Activated gamma-delta T cell treated with Interleukin-2 at 50 U/mL for 16 hours (primary cell): Measurements from ENCODE around the gene NSA2.
"Not testable (repeated sequence)": the region's sequence is repeated elsewhere in the genome, so short reads cannot be mapped to it uniquely, and the experiment has no call there.

ENCODE experiments used
- DNase-seq: peaks from one replicate; pipeline ENCODE4 v3.0.0-alpha.2; 2020

The NSA2 gene

DNA sequence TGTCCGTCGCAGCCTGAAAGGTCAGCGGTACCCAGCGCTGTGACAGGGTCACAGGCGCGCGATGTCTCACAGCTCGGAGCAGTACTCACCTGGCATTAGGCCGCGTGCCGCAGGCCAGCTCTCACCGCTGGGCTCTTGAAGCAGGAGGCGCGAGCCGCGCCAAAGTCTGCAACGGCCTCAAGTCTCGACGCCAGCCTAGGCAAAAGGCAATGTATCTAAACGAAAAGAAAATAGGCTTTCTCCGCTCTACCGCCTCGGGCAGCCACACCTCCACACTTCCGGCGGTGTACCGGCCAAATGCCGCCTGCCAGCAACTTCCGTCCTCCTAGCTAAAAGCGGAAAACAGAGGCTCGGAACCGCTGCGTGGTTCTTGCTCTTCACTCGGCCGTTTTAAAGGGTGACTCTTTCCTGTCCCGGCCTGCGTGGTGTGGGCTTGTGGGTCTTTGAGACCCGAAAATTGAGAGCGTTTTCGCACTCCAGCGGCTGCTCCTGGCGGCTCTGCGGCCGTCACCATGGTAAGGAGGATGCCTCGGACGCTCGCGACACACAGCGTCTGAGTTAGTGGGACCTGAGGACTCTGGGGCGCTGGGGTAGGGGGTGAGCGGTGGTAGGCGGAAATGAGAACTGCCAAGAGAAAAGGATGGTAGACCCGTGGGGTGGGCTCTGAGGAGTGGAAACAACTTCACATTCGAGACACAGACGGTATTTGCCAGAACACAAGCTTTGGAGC is at the start of gene NSA2, which contains the start of gene GFM2:
NSA2 (plus strand) TSS at position 401 of the 730 bp plus-strand sequence; CDS start at position 513, 112 bp downstream.
GFM2 (minus strand) TSS at position 269 of the 730 bp plus-strand sequence. CDS start 3,375 bp downstream, outside the sequence.
- peak; percentile 92 for DNase-seq

DNA sequence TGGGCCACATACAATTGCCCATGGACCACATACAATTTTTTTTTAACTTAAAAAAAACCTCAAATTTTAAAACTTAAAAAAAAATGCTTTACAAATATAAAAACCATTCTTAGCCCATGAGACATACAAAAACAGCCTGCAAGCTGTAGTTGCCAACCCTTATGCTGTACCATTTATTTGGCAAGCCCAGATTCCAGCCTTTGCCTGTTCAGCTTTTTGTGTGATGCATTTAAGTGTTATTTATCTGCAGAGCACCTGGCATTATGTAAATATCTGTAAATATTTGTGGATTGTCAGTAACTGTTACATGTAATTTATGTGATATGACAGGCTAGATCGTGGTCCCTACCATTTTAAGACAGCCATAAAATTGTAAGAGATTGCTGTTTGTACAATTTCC is 49.5 kb upstream of the NSA2 start:
- no peak for DNase-seq

GRCh38 chr5:74722271-74722670 is 44.8 kb upstream of the NSA2 start:
- DNase-seq, result no peak

DNA sequence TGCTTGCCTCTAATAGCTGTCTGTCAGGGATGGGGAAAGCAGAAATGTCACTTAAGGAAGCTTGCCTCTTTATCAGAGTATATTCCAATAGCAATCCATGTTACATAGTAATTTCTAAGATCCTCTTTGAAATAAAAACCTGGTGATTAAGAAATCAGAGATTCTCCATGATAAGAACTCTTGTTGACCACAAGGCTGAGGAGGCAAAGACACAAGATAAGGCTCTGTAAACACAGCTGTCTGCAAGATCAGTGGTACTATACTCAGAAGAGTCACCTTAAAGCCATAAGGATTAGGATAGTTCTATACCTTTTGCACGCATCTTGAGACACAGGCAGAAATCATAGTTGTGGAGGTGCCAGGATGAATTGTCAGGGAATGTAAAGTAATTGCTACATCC is 41.7 kb upstream of the NSA2 start:
- no peak for DNase-seq

DNA sequence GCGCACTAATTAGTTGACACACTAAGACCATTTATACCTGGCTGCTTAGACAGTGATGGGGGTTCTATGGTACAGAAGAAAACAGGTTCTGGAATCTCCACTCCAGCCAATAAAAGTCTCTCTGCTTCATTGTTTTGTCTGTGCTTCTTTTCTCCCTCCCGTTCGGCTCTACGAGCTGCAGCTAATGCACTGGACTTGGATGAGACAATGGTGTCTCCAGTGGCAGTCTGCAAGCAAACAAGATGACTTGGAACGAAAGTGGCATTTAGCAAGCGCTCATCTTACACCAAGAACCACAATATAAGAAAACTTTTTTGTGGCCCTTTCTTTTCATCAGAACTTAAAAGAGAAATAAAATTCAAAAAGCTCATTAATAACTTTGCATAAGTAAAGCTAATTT is 30.3 kb upstream of the NSA2 start:
- no peak for DNase-seq

- DNase-seq, result no peak
Observed at GRCh38 chr5:74738406-74738805, 28.6 kb upstream of the NSA2 start.

DNA sequence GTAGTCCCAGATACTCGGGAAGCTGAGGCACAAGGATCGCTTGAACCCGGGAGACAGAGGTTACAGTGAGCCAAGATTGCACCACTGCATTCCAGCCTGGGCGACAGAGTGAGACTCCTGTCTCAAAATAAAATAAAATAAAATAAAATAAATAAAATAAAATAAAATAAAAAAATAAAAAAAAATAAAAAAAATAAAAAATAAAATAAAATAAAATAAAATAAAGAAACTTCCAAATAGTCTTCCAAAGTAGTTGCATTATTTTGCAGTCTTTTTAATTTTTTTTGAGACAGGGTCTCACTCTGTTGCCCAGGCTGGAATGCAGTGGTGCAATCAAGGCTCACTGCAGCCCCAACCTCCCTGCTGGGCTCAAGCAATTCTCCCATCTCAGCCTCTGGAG is 18.3 kb upstream of the NSA2 start:
- not testable (repeated sequence) for DNase-seq

DNA sequence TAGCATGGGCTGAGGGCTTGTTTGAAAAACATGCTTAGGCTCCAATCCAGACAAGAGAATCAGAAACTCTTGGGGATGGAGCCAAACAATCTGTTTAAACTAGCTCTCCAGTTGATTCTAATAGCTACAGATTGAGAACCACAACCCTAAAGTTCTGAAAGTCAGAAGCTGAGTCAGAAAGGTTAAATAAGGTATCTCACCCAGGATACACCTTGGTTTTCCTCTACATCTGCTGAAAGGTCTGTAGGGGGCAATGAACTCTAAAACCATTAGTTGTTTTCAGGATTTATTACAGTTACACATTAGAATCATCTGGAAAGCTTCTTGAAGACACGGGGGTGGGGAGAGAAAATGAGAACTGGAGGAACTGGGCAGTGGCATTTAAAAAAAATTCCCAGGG is 5.8 kb upstream of the NSA2 start:
- DNase-seq, result no peak

GRCh38 chr5:74762599-74762998 is 4.5 kb upstream of the NSA2 start:
- DNase-seq, result no peak

DNA sequence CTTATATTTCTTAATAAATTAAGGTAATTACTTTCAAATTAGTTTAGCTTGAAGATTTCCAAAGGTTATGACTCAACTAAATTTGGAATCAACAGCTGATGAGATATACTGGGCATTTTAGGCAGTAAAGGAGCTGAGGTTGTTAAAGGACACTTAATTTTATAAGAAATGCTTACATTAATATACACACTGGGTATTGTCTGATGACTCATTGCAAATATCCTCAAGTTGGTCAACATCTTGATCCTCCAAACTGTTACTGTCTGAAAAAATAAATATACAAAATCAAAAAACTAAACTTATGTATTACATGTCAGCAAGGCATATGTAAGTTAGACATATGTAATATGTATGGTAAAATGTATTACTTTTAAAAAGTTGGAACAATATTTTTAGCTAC is 3.5 kb upstream of the NSA2 start:
- no peak for DNase-seq

GRCh38 chr5:74765201-74765600 is 1.8 kb upstream of the NSA2 start:
- DNase-seq, result no peak

DNA sequence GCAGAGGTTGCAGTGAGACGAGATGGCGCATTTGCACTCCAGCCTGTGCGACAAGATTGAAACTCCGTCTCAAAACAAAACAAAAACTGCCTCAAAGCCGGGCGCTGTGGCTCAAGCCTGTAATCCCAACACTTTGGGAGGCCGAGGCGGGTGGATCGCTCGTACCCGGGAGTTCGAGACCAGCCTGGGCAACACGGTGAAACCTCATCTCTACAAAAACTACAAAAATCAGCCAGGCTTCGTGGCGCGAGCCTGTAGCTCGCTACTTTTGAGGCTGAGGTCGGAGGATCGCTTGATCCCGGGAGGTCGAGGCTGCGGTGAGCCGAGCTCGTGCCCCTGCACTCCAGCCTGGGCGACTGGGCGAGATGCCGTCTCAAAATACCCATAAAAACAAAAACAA is 1.1 kb upstream of the NSA2 start:
- DNase-seq, result no peak

GRCh38 chr5:74766418-74766848 is 616 bp upstream of the NSA2 start:
- DNase-seq, result peak; percentile 12

GRCh38 chr5:74767579-74767913 is 497 bp downstream of the NSA2 start:
- no peak for DNase-seq

- no peak for DNase-seq
Observed at GRCh38 chr5:74772359-74772758, 5.3 kb downstream of the NSA2 start.

DNA sequence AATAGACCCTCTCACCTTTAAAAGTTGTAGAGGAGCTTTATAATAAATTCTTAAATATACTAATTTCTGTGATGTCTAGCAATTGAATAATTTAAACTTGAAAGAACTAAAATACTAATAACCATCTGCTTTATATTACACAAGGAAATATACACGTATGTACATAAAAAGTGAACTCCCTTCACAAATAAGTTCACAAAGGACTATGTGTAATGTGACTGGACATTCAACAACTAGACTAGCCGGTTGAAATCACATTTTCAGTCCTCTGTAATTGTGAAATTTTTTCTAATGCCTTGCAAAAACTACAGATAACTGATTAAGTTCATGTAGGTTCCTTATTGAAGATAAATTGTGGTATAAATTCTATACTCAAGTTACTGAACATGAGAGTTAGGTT is 11.6 kb downstream of the NSA2 start:
- DNase-seq, result no peak

- no peak for DNase-seq
Observed at GRCh38 chr5:74786851-74787250, 19.8 kb downstream of the NSA2 start.

DNA sequence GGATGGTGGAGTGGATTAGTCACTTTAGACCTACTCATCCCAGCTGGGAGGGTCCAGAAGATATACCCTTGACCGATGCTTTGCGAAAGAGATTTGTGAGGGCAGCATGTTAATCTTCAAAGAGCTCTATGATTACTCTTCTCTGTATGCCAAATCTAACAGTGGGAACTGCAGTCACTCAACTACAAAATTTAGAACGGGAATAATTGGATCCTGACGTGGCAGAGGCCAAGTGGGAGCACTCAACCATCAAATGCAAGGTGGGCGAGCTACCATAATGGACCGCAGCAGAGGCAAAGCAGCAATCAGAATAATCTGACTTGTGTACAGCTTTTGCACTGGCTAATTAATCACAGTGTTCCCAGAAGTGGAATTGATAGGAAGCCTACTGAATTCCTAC is 20.4 kb downstream of the NSA2 start:
- DNase-seq, result no peak

- not testable (repeated sequence) for DNase-seq
Observed at GRCh38 chr5:74791669-74792068, 24.6 kb downstream of the NSA2 start.

DNA sequence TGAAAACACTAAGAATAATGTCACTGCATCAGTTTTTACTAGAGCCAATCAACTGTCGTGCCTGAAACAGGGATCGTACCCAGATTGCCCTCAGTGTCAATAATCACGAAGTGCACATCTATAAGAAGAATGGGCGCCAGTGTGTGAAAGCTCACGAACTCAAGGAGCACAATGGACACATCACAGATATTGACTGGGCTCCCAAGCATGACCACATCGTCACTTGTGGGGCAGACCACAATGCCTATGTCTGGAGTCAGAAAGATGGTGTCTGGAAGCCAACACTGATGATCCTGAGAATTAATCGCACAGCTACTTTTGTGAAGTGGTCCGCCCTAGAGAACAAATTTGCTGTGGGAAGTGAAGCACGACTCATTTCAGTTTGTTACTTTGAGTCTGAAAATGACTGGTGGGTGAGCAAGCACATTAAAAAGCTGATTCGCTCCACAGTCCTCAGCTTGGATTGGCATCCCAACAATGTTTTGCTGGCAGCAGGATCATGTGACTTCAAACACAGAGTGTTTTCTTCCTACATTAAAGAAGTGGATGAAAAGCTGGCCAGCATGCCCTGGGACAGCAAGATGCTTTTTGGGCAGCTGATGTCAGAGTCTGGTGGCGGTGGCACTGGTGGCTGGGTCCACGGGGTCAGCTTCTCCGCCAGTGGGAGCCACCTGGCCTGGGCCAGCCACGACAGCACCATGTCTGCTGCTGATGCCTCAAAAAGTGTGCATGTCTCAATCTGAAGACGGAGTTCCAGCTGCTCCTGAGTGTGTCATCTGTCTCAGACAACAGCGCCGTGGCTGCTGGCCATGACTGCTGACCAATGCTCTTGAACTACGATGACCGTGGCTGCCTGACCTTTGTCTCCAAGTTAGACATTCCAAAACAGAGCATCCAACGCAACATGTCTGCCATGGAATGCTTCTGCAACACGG is 32.2 kb downstream of the NSA2 start:
- DNase-seq, result no peak

GRCh38 chr5:74801197-74801596 is 34.1 kb downstream of the NSA2 start:
- DNase-seq, result no peak

GRCh38 chr5:74801941-74802340 is 34.9 kb downstream of the NSA2 start:
- no peak for DNase-seq

DNA sequence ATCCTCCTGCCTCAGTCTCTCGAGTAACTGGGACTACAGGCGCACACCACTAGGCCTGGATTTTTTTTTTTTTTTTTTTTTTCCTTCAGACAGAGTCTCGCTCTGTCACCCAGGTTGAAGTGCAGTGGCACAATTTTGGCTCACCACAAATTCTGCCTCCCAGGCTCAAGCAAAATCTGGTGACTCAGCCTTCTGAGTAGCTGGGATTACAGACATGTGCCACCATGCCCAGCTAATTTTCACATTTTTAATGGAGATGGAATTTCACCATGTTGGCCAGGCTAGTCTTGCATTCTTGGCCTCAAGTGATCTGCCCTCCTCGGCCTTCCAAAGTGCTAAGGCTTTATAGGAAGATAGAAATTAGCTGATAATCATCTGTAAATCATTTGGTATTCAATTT is 43.9 kb downstream of the NSA2 start:
- DNase-seq, result no peak

GRCh38 chr5:74816875-74817274 is 49.8 kb downstream of the NSA2 start:
- no peak for DNase-seq
